Neuronal stem cell (in vitro differentiated cells): ENCODE data around the gene NTRK2.

Experiments
- DNase-seq: peaks from one replicate; pipeline ENCODE4 v3.0.0-alpha.2; 2013; ENCODE audit warnings: low spot score
- H2AFZ ChIP-seq: one replicate; pipeline ENCODE4 v1.6.1; 2013; ENCODE audit warnings: mild to moderate bottlenecking, low read length, inconsistent platforms
- H2AK5ac ChIP-seq: 2 replicates; pipeline ENCODE4 v1.6.1; 2013; ENCODE audit warnings: low read depth, mild to moderate bottlenecking, inconsistent platforms, low read length, moderate library complexity, mixed read lengths
- H2BK120ac ChIP-seq: 2 replicates; pipeline ENCODE4 v1.6.1; 2013; ENCODE audit warnings: low read depth, mild to moderate bottlenecking, inconsistent platforms, low read length, moderate library complexity, mixed read lengths
- H2BK12ac ChIP-seq: one replicate; pipeline ENCODE4 v1.6.1; 2013; ENCODE audit warnings: low read length, inconsistent platforms
- H2BK15ac ChIP-seq: 2 replicates; pipeline ENCODE4 v1.6.1; 2013; ENCODE audit warnings: mild to moderate bottlenecking, low read length, inconsistent platforms, mixed read lengths
- H2BK5ac ChIP-seq: one replicate; pipeline ENCODE4 v1.6.1; 2013; ENCODE audit warnings: inconsistent platforms, mild to moderate bottlenecking, low read length, moderate library complexity
- H3K14ac ChIP-seq: one replicate; pipeline ENCODE4 v1.6.1; 2013; ENCODE audit warnings: low read length, inconsistent platforms
- H3K18ac ChIP-seq: 2 replicates; pipeline ENCODE4 v1.6.1; 2013; ENCODE audit warnings: low read length, inconsistent platforms
- H3K23ac ChIP-seq: 2 replicates; pipeline ENCODE4 v1.6.1; 2013; ENCODE audit warnings: low read depth, mild to moderate bottlenecking, mixed read lengths, low read length, inconsistent platforms; ENCODE audit not compliant: poor library complexity
- H3K27ac ChIP-seq: replicated peaks from 3 replicates; pipeline ENCODE4 v1.5.1; 2013; ENCODE audit warnings: low read length, inconsistent platforms
- H3K27me3 ChIP-seq, 3 experiments: 2 replicates each; pipeline ENCODE4 v1.6.1; 2013; ENCODE audit warnings: low read length in 3 of 3, mild to moderate bottlenecking in 2 of 3, inconsistent platforms in 1 of 3, low read depth in 1 of 3, mixed read lengths in 1 of 3, moderate library complexity in 1 of 3; ENCODE audit not compliant: control insufficient read depth in 3 of 3, insufficient read depth in 3 of 3
- H3K36me3 ChIP-seq, 2 donors: replicated peaks in 1 of 2; 2 replicates each; pipeline ENCODE4 v1.6.1; 2013; ENCODE audit warnings: low read length in 2 of 2; ENCODE audit not compliant: control insufficient read depth in 2 of 2, insufficient read depth in 2 of 2
- H3K4ac ChIP-seq: 2 replicates; pipeline ENCODE4 v1.6.1; 2013; ENCODE audit warnings: inconsistent platforms, mild to moderate bottlenecking, low read length, moderate library complexity
- H3K4me1 ChIP-seq, 2 donors: 1 replicate in 1 of 2; 2 replicates in 1 of 2; pipeline ENCODE4 v1.6.1; 2013; ENCODE audit warnings: low read length in 2 of 2, low read depth in 1 of 2; ENCODE audit not compliant: control insufficient read depth in 2 of 2, insufficient read depth in 1 of 2
- H3K4me2 ChIP-seq: one replicate; pipeline ENCODE4 v1.6.1; 2013; ENCODE audit warnings: mild to moderate bottlenecking, low read length, inconsistent platforms; ENCODE audit not compliant: insufficient read depth, poor library complexity, severe bottlenecking
- H3K4me3 ChIP-seq, 2 donors: 2 replicates each; pipeline ENCODE4 v1.5.1; 2013; ENCODE audit warnings: low read length in 2 of 2, mild to moderate bottlenecking in 2 of 2, inconsistent platforms in 1 of 2, moderate library complexity in 1 of 2
- H3K79me1 ChIP-seq: one replicate; pipeline ENCODE4 v1.6.1; 2013; ENCODE audit warnings: low read depth, mild to moderate bottlenecking, inconsistent platforms, low read length, moderate library complexity
- H3K9ac ChIP-seq: one replicate; pipeline ENCODE4 v1.6.1; 2013; ENCODE audit warnings: mild to moderate bottlenecking, low read depth, low read length, inconsistent platforms; ENCODE audit not compliant: poor library complexity
- H3K9me3 ChIP-seq, 2 donors: replicated peaks in 1 of 2; 2 replicates each; pipeline versions ENCODE3 to v1.6.1; 2013; ENCODE audit warnings: low read length in 2 of 2, mild to moderate bottlenecking in 2 of 2, inconsistent platforms in 1 of 2, low read depth in 1 of 2, mixed read lengths in 1 of 2, moderate library complexity in 1 of 2; ENCODE audit not compliant: control insufficient read depth in 2 of 2, insufficient read depth in 1 of 2
- H4K8ac ChIP-seq: one replicate; pipeline ENCODE4 v1.6.1; 2013; ENCODE audit warnings: low read depth, mild to moderate bottlenecking, inconsistent platforms, low read length, moderate library complexity
- H4K91ac ChIP-seq: one replicate; pipeline ENCODE4 v1.6.1; 2013; ENCODE audit warnings: low read length, low read depth, mild to moderate bottlenecking, inconsistent platforms; ENCODE audit not compliant: poor library complexity
- WGBS, 2 donors: extraction: QIAGEN DNeasy Blood & Tissue Kit; methylation state at CpG; one replicate each; pipeline ENCODE4 v1.1.7; 2013; ENCODE audit warnings: missing lambda C conversion rate in 2 of 2, mixed read lengths in 1 of 2; ENCODE audit not compliant: insufficient read length in 2 of 2, insufficient replicate concordance in 1 of 2; ENCODE audit errors: extremely low coverage in 2 of 2; 5-methylcytosine and 5-hydroxymethylcytosine counted together

Gene NTRK2

GRCh38 chr9:84990416-84990815 is 320.9 kb downstream of the NTRK2 start:
- H3K27me3 ChIP-seq: no peaks in the 10 kb centered on the region
- H2AFZ ChIP-seq: peak overlapping the region; percentile 68
- H3K36me3 ChIP-seq: no peaks in the 10 kb centered on the region
- no peak overlapping the region for H3K4ac ChIP-seq
- no peaks in the 10 kb centered on the region for H3K9me3 ChIP-seq
- no peak overlapping the region for H3K4me3 ChIP-seq
- no peak overlapping the region for H2BK120ac ChIP-seq
- no peak overlapping the region for H3K4me2 ChIP-seq
- no peak for DNase-seq
- H2BK15ac ChIP-seq: no peak overlapping the region
- no peak overlapping the region for H2BK5ac ChIP-seq
- no peak overlapping the region for H3K27ac ChIP-seq
- no peak overlapping the region for H4K8ac ChIP-seq
- H3K79me1 ChIP-seq: no peaks in the 10 kb centered on the region
- peaks cover 16 to 21% of the 10 kb centered on the region in 2 donors for H3K4me1 ChIP-seq
- H4K91ac ChIP-seq: no peak overlapping the region
- H3K18ac ChIP-seq: no peak overlapping the region
- WGBS, 2 donors: no CpG with 5 or more reads among the region's 6 CpGs
- no peak overlapping the region for H3K9ac ChIP-seq
- no peak overlapping the region for H3K14ac ChIP-seq
- H2BK12ac ChIP-seq: no peak overlapping the region
- H3K23ac ChIP-seq: no peak overlapping the region
- H2AK5ac ChIP-seq: no peak overlapping the region

DNA sequence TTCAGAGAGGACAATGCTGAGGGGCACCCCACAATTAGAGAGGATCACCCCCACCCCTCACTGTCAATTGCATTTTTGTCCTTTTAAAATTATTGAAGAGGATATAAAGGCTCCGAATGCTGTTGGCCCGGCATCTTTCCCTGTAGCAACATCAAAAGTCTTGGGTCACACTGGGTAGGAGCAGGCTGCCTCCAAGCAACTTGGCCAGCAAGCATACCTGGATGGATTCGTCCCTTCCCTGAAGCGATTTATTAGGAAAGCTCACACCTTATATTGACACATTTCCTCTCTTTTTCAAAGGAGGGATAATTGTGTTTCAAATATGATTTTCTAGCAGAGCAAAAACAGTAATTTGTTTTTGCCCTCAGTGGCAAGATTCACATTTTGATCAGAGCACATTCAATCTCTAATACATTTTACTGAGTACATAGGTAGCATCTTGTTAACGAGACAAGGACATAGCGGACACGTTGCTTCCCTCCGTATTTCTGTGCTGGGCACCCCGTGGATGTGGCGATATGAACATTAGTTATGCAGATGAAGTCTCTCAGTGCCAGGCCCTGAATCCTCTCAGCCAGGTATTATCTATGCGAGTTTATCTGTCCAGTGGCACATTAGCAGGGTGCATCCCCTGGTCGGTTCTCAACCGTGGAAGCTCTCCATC is 321.5 kb downstream of the NTRK2 start:
- DNase-seq: no peak
- H2BK120ac ChIP-seq: no peak overlapping the region
- no peak overlapping the region for H2BK15ac ChIP-seq
- H3K4me2 ChIP-seq: no peak overlapping the region
- no peaks in the 10 kb centered on the region for H3K27me3 ChIP-seq
- H4K91ac ChIP-seq: no peak overlapping the region
- WGBS, 2 donors: no CpG with 5 or more reads among the region's 13 CpGs
- peaks cover 16 to 21% of the 10 kb centered on the region in 2 donors for H3K4me1 ChIP-seq
- no peaks in the 10 kb centered on the region for H3K79me1 ChIP-seq
- H3K4me3 ChIP-seq: no peak overlapping the region
- no peak overlapping the region for H4K8ac ChIP-seq
- H3K4ac ChIP-seq: no peak overlapping the region
- no peak overlapping the region for H3K27ac ChIP-seq
- H3K14ac ChIP-seq: no peak overlapping the region
- no peak overlapping the region for H2AK5ac ChIP-seq
- no peak overlapping the region for H2BK5ac ChIP-seq
- peak overlapping the region; percentile 68 for H2AFZ ChIP-seq
- H3K9me3 ChIP-seq: no peaks in the 10 kb centered on the region
- H3K36me3 ChIP-seq: no peaks in the 10 kb centered on the region
- H3K23ac ChIP-seq: no peak overlapping the region
- no peak overlapping the region for H3K9ac ChIP-seq
- H2BK12ac ChIP-seq: no peak overlapping the region
- no peak overlapping the region for H3K18ac ChIP-seq

DNA sequence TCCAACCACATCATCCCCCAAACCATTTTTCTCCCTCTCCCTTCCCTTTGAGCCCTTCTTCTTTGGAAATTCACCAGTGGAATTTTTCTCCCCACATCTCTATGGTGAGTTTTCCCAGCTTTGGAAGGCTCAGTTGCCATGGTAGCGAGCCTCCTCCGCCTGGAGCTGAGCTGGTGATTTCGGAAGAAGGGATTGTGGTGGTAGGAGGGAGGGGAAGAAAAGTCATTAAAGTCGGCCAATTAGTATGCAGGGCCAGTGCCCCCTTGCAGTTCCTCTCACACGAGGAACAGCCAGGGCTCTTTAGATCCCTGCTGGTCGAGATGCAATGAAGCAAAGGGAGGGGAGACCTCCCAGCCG is 322.0 kb downstream of the NTRK2 start:
- Histone ChIP-seq H2BK5ac (no peak overlapping the region), H2BK15ac (no peak overlapping the region), H4K91ac (no peak overlapping the region), H3K18ac (no peak overlapping the region), H3K36me3 (no peaks in the 10 kb centered on the region), H2BK120ac (no peak overlapping the region), H3K9ac (no peak overlapping the region), H3K23ac (no peak overlapping the region), H3K27ac (no peak overlapping the region), H2AFZ (peak overlapping the region; percentile 38), H3K14ac (no peak overlapping the region), H3K4me1 (peaks cover 16 to 21% of the 10 kb centered on the region in 2 donors), H3K79me1 (no peaks in the 10 kb centered on the region), H3K4ac (no peak overlapping the region), H2AK5ac (no peak overlapping the region), H3K27me3 (no peaks in the 10 kb centered on the region), H3K4me2 (no peak overlapping the region), H2BK12ac (no peak overlapping the region), H4K8ac (no peak overlapping the region), H3K9me3 (no peaks in the 10 kb centered on the region), H3K4me3 (no peak overlapping the region)
- no CpG with 5 or more reads among the region's 7 CpGs for WGBS, 2 donors
- no peak for DNase-seq

DNA sequence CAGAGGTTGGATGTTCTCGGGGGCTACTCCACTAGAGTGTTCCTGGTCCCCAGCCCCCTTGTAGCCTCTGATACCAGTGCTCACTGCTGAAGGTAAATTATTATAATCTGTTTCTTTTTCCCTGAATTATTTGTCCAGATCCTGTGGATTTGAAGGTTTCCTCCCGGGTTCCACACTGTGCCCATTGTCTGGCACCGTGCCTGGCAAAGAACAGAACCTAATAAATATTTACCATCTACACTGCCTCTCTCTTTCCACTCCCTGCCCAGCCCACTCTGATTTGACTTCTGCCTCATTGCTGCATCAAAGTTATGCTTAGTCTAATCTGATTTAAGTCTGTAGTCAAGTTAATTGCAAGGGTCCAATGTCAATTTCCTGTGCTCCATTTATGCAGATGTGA is 322.9 kb downstream of the NTRK2 start:
- H3K4me2 ChIP-seq: no peak overlapping the region
- H3K14ac ChIP-seq: no peak overlapping the region
- no peak overlapping the region for H2BK5ac ChIP-seq
- H4K8ac ChIP-seq: no peak overlapping the region
- H3K27ac ChIP-seq: no peak overlapping the region
- no CpG with 5 or more reads among the region's 3 CpGs for WGBS, 2 donors
- H2BK15ac ChIP-seq: no peak overlapping the region
- H3K36me3 ChIP-seq: no peaks in the 10 kb centered on the region
- H2AFZ ChIP-seq: no peak overlapping the region
- no peak overlapping the region for H3K9ac ChIP-seq
- no peaks in the 10 kb centered on the region for H3K27me3 ChIP-seq
- no peak overlapping the region for H3K4me3 ChIP-seq
- H2BK120ac ChIP-seq: no peak overlapping the region
- H3K23ac ChIP-seq: no peak overlapping the region
- no peak overlapping the region for H4K91ac ChIP-seq
- peaks cover 16 to 21% of the 10 kb centered on the region in 2 donors for H3K4me1 ChIP-seq
- no peak overlapping the region for H3K4ac ChIP-seq
- H3K79me1 ChIP-seq: no peaks in the 10 kb centered on the region
- no peak for DNase-seq
- H3K9me3 ChIP-seq: no peaks in the 10 kb centered on the region
- no peak overlapping the region for H2BK12ac ChIP-seq
- H3K18ac ChIP-seq: no peak overlapping the region
- no peak overlapping the region for H2AK5ac ChIP-seq
